HG03159 (cell line): ENCODE results near the gene LUC7L3.

ENCODE experiments used
- ATAC-seq: cut with Tn5 transposase; IDR thresholded peaks from one replicate; pipeline ENCODE4 v1.9.1; 2021; ENCODE audit warnings: mild to moderate bottlenecking, moderate library complexity; ENCODE audit not compliant: unreplicated experiment

LUC7L3 gene

DNA sequence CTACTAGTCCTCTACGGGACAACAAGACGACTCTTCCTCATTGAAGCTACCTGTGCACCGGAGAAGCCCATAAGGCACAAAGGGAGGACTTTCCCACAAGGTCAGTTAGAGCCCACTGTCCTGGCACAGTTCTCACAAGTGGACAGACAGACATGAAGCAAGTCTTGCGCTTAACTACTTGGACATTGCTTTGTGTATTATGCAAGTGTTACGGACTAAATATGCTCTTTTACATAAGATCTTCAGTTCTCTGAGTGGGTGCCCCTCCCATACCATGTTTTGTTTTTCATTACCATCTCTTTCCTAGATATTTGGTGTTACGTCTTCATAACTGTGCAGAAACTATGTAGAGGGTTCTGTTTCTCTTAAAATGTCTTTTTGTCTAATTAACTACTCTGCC, 29.8 kb downstream of the LUC7L3 start:
- ATAC-seq = no peak

DNA sequence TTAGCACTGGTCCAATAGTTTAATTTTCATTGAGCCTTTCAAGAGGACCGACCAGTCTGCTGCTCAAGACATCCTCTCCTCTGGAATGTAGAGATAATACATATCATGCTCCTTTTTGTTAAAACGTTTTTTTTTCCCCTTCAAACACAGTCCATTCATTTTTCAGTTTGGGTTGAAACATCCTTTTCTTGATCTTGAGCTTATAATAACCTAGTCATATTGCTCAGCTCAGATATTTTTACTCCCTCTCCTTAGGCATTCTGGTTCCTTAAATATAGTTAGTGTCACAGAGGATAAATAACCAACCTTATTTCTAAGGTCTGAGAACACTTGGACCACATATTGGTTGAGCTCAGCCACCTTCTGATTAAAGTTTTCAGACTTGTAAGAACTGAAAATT, 35.1 kb downstream of the LUC7L3 start:
- no peak for ATAC-seq

DNA sequence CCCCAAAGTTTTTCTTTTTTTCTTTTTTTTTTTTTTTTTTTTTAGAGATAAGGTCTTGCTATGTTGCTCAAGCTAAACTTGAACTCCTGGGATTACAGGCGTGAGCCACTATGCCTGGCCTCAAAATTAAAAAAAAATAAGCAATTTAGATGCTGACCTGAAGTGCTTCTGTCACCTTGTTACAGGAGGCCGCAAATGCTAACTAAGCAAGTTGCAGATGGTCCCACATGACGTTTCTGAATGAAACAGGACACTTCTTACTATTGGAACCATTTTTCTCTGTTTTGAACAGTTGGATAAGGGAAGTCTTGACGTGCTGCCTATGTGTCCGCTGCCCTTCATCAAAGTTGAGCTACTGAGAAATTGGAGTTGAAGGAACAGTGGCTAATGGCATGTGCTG, 39.1 kb downstream of the LUC7L3 start:
- no peak for ATAC-seq

DNA sequence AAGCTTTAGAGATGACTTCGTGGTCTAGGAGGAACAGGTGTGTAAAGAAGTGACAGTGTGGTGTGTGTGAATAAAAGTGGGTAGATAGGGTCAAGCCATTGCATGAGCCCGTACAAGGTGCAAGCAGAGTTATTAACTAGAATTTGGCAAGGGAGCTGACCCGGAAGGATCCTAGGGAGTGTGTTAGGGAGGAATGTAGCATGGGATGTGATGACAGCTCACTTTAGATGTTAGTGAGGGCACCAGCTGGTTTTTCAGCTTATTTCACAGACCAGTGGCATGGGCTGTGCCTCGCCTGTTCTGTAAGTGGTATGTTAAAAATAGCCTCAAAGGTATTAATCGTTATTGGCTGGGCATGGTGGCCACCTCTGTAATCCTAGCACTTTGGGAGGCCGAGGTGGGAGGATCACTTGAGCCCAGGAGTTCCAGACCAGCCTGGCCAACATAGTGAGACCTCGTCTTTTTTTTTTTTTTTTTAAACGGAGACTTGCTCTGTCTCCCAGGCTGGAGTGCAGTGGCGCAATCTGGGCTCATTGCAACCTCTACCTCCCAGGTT, 39.7 kb downstream of the LUC7L3 start:
- ATAC-seq = no peak

DNA sequence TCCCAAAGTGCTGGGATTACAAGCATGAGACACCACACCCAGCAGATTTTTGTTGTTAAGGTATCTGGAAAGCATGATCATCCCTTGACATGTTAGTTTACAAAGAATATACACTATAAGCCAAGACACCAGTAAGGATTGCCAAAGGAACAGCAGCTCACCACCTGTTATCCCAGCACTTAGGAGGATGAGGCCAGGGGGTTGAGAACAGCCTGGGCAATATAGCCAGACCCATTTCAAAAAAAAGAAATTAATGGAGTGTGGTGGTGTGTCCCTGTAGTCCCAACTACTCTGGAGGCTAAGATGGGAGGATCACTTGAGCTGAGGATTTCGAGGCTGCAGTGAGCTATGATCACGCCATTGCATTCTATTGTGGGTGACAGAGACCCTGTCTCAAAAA, 42.8 kb downstream of the LUC7L3 start:
- no peak for ATAC-seq

DNA sequence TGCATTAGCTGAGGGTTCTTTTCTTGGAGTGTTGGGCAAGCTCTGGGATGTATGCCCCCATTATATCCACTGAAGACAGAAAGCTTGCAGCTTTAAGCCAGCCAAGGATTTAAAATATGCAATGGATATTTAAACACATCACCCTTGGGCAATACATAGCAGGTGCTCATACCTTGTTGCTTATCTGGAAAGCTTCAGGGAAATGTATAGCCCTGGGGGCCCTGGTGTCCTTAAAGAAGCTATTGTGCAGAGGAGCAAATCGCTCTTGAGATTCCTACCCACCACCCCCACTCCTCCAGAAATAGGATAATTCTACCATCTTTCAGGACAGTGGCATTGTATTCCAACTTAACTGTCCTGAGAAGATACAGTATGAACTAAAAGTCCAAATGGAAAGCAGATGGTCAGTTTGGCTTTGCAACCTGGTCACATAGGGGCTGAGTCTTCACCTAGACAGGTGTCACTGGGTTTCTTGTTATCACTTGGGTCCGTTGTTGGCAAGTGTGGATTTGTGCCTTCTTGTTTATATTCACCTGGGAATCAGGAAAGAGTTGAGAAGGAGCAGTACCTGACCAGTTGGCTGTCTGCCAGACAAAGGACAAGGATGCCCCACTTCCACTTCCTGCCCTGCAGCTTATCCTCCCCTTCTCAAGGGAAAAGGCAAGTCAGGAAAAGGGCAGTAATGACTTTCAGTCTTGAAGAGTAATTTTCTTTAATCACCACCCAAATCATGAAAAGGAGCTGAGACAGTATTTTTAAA, 44.5 kb downstream of the LUC7L3 start:
- no peak for ATAC-seq

DNA sequence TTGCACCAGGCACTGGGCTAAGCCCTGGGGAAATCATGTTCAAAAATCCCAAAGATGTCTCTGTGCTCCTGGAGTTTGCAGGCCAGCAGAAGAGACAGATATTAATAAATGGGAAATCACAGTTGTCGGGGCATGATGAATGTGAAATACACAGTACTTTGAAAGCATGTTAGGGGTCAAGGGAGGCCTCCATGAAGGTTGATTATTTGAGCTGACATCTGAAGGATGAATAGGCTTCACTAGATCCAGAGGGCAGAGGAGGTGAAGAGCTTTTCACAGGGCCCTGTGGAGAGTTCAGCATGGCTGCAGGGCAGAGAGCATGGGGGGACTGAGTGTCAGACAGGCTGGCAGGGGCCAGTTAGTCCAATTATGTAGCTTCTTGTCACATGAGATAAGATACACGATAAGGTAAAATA, 45.3 kb downstream of the LUC7L3 start:
- no peak for ATAC-seq

DNA sequence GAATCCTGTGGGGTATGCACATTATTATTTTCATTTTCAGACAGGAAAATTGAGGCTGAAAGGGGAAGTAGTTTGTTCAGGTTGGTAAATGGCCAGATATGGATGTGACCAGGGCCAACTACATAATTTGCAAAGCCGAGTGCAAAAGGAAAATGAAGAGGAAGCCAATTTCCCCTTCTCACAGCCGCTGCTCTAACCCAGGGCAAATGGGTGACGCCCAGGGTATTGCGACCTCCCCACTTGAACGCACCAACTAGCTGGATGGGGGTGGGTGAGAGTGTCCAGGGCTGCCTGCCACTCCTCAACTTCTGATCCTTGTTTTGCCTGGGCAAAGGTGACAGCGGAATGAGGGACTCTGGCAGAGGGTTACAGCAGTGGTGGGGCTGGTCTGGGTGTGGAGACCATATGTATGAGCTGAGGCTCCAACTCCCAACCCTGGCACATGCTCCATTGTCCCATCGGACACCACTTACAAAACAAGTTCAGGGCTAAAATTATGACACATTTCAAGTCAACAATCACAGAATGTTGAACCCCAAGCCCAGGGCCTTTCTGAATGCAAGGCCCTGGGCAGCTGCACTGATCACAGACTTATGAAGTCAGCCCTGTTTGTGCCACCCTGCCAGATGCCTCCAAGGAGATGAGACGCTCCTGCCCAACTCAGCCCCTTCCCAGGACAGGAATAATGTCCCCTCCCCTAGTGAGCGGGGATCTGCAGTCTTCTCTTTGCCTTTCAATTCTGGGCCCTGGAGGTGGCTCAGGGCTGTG, 46.2 kb downstream of the LUC7L3 start:
- ATAC-seq = no peak

DNA sequence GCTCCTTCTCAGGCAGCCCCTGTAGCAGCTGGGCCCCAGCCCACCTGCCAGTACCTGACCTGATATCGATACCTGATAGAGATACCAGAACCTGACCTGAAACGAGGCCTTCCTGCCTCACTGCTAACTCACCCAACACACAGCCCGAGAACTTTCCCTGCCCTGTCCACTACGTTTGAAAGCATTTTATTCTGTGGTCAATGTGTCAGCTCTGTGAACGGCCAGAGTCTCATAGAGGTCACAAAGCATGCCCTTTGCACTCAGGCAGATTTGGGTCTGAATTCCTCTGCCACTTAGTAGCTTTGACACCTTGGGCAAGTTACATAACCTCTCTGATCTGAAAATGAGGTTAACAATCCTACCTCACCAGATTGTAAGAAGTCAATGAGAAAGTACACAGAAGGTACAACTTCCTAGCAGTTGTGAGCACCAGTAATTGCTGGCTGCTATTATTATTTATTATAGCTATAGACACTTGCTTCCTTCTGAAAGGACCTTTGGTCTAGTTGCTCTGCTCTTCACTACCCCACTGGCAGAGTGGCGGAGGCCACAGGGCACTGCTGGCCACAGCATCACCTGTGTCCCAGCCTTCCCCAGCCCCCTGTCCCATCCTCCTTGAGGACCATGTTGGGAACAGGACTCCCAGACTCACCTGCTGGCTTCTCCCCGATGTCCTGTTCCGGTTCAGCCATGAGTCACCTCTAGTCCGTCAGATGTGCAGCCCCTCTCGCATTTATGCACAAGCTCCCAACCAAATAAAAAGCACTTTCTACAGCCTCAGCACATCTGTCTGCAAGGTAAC, 47.0 kb downstream of the LUC7L3 start:
- ATAC-seq = no peak

DNA sequence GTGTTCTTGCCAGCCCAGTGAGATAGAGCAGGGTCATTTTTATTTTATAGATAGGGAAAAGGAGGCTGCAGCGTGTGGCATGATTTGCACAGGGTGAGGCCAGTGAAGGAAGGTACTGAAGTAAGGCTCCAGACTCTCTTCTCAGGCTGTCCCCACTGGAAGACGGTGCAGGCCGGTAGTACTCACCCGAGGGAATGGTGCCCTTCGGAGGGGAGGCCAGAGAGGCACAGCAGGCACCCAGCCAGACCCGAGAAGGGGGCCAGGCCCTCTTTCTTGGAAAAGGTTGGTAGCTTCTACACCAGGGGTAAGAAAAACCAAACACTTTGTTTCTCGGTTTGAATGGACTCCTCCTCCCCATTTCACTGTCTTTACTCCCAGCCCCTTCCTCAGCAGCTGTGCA, 47.6 kb downstream of the LUC7L3 start:
- ATAC-seq = no peak

DNA sequence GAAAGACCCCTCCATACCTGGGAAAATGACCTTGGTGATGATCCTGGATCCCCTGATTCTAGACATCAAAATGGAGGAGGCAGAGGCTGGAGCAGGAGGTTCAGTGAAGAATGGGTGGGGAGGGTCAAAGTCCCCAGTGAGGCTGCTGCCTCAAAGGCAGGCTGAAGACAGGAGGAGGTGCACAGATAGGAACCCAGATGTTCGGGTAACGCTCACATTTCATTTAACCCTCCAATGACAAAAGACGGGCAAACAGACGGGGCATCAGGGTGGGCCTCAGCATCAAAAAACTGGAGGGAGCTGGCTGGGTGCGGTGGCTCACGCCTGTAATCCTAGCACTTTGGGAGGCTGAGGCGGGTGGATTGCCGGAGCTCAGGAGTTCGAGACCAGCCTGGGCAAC, 48.0 kb downstream of the LUC7L3 start, which contains the start of gene ANKRD40CL:
Gene ANKRD40CL, minus strand, starts transcription at position 73 of the 400 bp plus-strand sequence. CDS start 605 bp downstream, outside the sequence.
- ATAC-seq = no peak

DNA sequence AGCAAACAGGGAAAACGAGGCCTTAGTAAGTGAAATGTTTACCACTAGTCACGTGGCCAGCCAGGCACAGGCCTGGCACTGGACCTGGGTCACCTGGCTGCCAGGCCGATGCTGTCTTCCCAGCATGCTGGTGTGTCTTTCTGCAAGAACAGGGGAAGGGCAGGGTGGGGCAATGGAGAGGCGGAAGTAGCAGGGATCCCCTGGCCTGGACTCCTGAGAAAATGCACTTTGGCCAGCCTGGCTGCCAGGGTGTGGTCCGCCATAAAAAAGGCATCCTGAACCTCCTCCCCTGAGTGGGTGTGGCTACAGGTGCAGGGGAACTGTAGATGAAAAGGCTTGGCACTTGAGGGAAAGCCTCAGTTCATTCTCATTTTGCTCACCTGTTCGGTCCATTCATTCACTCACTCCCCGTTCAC, 49.0 kb downstream of the LUC7L3 start:
- ATAC-seq = no peak

DNA sequence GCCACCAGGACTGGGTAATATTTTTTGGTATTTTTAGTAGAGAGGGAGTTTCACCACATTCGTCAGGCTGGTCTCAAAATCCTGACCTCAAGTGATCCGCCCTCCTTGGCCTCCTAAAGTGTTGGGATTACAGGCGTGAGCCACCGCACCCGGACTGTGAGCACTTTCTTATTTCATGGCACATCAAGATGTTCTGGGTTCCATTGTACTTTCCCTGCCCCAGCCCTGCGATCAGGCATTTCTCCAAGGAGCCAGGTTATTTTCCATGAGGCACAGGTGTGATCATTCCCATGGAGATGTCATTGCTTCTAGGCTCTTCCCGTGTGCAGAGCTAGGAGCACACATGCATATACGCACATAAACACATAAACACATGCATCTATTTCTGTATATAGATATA, 50.5 kb downstream of the LUC7L3 start:
- no peak for ATAC-seq

DNA sequence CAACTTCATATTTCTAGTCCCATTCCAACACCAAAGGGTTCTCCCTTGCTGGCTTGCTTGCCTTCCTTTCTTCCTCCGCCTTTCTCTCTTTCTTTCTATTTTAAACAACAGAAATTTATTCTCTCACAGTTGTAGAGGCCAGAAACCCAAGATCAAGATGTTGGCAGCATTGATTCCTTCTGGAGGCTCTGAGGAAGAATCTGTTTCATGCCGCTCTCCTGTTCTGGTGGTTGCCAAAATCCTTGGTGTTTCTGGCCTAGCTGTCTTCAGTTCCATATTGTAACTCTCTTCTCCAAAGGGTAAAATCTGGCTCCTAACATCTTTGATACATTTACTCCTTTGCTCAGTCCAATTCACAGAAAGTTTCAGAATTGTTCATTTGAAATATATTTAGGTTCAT, 50.9 kb downstream of the LUC7L3 start:
- no peak for ATAC-seq

DNA sequence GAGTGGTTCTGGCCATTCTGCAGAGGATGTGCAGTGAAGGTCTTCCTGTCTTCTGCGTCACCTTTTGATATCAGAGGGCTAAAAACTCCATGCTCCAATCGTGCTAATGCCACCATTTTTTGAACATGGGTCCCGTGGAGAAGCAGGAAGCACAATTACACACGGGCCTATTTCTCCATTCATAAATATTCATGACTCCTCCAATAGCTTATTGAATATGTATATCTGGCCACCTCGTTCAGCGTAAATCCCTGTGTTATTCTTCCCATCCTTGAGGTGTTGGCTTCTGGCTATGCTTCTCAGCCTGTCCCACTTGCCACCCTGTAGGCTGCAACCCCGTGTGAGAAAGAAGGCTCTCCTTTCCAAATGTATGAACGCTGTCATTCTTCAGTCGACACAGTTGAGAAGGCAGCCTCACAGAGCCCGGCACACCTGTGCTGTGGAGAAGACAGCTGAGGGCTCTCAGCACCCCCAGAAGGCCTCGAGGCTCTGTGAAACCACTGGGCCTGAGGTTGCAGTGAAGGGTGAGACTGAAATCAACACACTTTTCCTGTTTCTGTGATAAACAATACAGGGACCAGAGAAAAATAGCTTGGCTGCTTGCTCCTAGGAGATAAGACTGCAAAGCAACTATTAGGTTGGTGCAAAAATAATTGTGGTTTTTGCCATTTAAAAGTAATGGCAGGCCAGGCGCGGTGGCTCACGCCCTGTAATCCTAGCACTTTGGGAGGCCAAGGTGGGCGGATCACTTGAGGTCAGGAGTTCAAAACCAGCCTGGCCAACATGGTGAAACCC, 52.8 kb downstream of the LUC7L3 start:
- ATAC-seq = peak; percentile 54

DNA sequence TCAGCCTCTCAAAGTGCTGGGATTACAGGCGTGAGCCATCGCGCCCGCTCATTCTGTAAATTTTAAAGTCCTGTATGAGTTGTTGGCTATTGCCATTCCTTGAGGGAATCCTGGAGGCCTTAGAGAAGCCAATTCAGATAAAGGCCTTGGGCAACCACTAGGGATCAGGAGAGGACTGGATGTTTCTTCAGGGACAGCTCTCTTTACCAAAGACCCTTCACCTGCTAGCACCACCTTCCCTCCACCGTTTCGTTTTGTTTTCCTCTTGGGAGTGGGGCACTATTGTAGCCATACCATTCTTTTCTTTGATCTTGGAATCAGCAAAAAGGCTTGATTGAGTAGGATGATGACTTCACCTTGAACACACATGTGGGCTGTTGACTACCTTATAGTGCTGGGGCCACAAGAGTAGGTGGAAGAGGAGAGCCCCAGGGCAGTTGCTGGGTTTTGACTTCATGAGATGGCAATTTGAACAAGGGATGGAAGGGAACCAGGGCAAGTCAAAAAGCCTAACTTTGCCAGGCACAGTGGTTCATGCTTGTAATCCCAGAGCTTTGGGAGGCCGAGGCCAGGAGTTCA, 54.9 kb downstream of the LUC7L3 start:
- no peak for ATAC-seq

DNA sequence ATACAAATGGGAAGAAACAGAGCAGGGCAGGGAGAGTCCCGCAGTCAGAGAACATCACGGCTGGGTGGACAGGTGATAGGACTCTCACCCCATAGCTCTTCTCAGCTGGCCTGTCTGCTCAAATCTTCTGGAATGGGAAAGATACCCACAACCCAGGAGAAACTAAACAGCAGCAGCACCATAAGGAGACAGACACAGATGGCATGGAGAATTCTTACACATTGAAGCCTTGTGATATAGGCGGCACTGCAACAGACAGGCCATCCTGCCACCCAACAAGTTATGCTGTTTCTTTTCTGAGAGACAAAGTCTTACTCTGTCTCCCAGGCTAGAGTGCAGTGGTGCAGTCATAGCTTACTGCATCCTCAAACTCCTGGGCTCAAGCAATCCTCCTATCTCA, 56.5 kb downstream of the LUC7L3 start:
- ATAC-seq = no peak

DNA sequence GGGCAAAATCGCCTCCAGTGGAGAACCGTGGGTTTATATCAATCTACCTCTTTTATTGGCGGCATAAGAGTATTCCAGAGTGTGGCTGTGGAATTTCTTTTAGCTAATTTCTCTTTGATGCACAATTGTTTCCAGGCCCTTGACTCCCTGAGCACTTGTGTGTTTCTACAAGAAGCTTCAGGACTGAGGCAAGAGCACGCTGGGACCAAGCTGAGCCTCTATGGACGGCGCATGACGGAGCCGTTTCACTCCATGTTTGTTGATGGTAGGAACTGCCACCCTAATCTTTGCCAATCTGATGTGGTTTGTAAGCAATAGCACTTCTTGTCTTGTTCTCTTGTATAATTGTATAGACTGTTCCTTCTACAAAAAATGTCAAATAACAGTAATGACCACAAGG, 59.1 kb downstream of the LUC7L3 start:
- ATAC-seq = no peak

DNA sequence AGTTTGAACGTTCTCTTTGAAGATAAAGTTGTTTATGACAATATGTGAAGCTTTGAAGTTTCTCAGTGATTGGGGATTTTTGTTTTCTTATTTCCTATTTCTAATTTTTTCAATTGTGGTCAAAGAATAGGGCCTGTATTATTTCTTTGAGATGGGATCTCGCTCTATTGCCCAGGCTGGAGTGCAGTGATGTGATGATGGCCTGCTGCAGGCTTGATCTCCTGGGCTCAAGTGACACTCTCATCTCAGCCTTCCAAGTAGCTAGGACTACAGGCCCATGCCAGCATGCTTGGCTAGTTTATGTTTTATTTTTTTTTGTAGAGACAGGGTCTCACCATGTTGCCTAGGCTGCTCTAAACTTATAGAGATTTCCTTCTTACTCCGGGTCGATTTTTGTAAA, 59.6 kb downstream of the LUC7L3 start:
- no peak for ATAC-seq

DNA sequence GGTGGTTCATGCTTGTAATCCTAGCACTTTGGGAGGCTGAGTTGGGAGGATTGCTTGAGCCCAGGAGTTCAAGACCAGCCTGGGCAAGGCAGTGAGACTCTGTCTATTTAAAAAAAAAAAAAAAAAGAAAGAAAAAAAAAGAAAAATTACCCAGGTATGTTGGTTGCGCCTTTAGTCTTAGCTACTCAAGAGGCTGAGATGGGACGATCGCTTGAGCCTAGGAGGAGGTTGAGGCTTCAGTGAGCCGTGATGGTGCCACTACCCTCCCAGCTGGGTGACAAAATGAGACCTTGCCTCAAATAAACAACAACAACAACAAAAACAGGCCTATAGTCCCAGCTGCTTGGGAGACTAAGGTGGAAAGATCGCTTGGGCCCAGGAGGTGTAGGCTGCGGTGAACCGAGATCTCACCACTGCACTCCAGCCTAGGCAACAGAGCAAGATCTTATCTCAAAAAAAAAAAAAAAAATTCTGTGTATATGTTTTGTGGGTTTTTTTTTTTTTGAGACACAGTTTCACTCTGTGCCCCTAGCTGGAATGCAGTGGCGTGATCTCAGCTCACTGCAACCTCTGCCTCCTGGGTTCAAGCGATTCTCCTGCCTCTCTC, 60.4 kb downstream of the LUC7L3 start:
- no peak for ATAC-seq
